Measurements from ENCODE around the gene PHF19.

The PHF19 gene

GRCh38 chr9:120894321-120895148, 17.5 kb upstream of the PHF19 start:
- TF ChIP-seq, protein P1, sequence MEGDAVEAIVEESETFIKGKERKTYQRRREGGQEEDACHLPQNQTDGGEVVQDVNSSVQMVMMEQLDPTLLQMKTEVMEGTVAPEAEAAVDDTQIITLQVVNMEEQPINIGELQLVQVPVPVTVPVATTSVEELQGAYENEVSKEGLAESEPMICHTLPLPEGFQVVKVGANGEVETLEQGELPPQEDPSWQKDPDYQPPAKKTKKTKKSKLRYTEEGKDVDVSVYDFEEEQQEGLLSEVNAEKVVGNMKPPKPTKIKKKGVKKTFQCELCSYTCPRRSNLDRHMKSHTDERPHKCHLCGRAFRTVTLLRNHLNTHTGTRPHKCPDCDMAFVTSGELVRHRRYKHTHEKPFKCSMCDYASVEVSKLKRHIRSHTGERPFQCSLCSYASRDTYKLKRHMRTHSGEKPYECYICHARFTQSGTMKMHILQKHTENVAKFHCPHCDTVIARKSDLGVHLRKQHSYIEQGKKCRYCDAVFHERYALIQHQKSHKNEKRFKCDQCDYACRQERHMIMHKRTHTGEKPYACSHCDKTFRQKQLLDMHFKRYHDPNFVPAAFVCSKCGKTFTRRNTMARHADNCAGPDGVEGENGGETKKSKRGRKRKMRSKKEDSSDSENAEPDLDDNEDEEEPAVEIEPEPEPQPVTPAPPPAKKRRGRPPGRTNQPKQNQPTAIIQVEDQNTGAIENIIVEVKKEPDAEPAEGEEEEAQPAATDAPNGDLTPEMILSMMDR (IDR thresholded peaks at IDR 0.05), result no peak
- TF ChIP-seq ZFX (IDR thresholded peaks at IDR 0.05; ENCODE audit: borderline replicate concordance), result no peak
- no peak overlapping the region for H3K27ac ChIP-seq

DNA sequence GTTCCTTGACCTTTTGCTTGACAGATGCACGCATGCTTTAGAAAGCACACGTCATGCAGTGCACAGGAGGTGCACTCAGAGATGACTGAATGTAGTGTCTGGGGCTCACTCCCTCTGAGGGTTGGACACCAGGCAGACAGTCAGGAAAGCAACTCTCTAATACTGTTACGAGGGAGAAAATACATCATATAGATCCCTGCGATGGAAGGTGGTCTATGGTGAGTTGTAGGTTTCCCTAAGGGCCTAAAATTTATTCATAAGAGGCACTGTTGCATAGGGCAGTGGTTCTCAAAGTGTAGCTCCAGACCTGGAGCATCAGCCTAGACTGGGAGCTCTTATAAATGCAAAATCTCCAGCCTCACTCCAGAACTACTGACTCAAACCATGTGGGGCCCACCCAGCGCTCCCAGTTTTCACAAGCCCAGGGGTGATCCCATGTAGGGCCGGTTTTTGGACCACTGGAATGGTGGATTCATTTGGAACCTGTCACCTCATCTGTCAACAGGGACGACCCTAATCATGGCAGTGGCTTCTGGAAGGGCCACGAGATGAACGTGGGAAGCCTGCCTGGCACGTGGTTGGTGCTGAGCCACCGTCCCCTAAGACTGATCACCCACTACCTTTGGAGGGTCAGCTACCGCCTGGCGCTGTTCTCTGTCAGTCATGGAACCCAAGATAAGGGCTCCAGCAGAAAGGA, 16.8 kb upstream of the PHF19 start:
- H3K27ac ChIP-seq, result no peak overlapping the region

GRCh38 chr9:120892748-120893610, 16.0 kb upstream of the PHF19 start:
- TF ChIP-seq, protein P1 (IDR thresholded peaks at IDR 0.05), result no peak
- TF ChIP-seq ZFX (IDR thresholded peaks at IDR 0.05; ENCODE audit: borderline replicate concordance), result no peak
- no peak overlapping the region for H3K27ac ChIP-seq

More for the DNA sequence above, 16.8 kb upstream of the PHF19 start:
- no peak for TF ChIP-seq ZFX (IDR thresholded peaks at IDR 0.05; ENCODE audit: borderline replicate concordance)
- TF ChIP-seq, protein P1 (IDR thresholded peaks at IDR 0.05), result no peak

- H3K27ac ChIP-seq, result no peak overlapping the region
- TF ChIP-seq, protein P1 (IDR thresholded peaks at IDR 0.05), result no peak
- TF ChIP-seq ZFX (IDR thresholded peaks at IDR 0.05; ENCODE audit: borderline replicate concordance), result no peak
These were observed 15.1 kb upstream of the PHF19 start for GRCh38 chr9:120891884-120892747.

DNA sequence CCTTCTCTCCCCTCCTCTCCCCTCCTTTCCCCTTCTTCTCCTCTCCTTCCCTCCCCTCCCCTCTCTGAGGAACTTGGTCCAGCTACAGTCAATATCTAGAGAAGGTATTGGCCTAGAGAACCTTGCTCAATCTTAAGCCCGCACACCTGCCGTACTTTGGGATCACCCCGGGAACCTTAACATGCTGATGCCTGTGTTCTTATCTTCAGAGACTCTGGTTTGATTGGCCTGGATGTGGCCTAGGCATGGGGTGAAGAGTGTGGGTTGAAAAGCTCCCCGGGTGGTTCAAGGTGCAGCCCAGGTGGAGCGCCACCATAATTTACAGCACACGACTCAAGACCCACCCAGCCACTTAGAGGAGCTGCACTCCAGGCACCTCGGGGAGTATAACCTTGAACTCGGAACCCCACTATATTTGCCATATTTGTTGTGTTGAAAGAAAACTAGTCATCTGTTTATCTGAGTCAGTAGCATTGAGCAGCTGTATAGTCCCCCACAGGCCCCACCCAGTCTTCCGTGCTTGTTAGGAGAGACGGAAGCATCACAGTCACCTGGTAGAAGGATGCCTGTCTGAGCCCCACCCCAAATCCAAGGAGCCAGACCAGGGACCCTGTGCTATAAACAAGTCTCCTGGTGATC, 14.4 kb upstream of the PHF19 start:
- no peak overlapping the region for H3K27ac ChIP-seq
- no peak for TF ChIP-seq ZFX (IDR thresholded peaks at IDR 0.05; ENCODE audit: borderline replicate concordance)
- TF ChIP-seq, protein P1 (IDR thresholded peaks at IDR 0.05), result no peak

Measured in 22Rv1 (cell line).